RWPE2 (cell line): Measurements from ENCODE around the gene SLC9A4.

Experiments used
- ATAC-seq: fragments of 200-7000 bp; cut with Tn5 transposase; 3 replicates; pipeline ENCODE4 v1.9.1; 2021; ENCODE audit warnings: low read depth
- DNase-seq: peaks from one replicate; pipeline ENCODE4 v3.0.0-alpha.2; 2020; ENCODE audit warnings: low spot score
- H3K27ac ChIP-seq: fragments of 450-650 bp; 2 replicates; pipeline ENCODE4 v1.5.1; 2017; ENCODE audit warnings: mild to moderate bottlenecking; ENCODE audit not compliant: poor library complexity, severe bottlenecking
- H3K27me3 ChIP-seq: fragments of 250-450 bp; sonication (Bioruptor Pico); 2 replicates; pipeline ENCODE4 v1.5.1; 2021; ENCODE audit warnings: mild to moderate bottlenecking, moderate library complexity; ENCODE audit not compliant: insufficient read depth, poor library complexity, severe bottlenecking
- H3K36me3 ChIP-seq: fragments of 250-450 bp; sonication (Bioruptor Pico); 2 replicates; pipeline ENCODE4 v1.5.1; 2020; ENCODE audit warnings: low read depth, mild to moderate bottlenecking, moderate library complexity
- H3K4me1 ChIP-seq: fragments of 250-450 bp; sonication (Bioruptor Pico); 2 replicates; pipeline ENCODE4 v1.5.1; 2021; ENCODE audit warnings: mild to moderate bottlenecking, moderate library complexity; ENCODE audit not compliant: insufficient read depth, poor library complexity, severe bottlenecking
- H3K4me3 ChIP-seq: fragments of 250-450 bp; sonication (Bioruptor Pico); 2 replicates; pipeline ENCODE4 v1.5.1; 2021; ENCODE audit warnings: mild to moderate bottlenecking, moderate library complexity; ENCODE audit not compliant: severe bottlenecking
- H3K9me3 ChIP-seq: fragments of 250-450 bp; sonication (Bioruptor Pico); 2 replicates; pipeline ENCODE4 v1.5.1; 2021; ENCODE audit warnings: mild to moderate bottlenecking, moderate library complexity; ENCODE audit not compliant: severe bottlenecking
- CTCF ChIP-seq: fragments of 450-650 bp; IDR thresholded peaks from one replicate; pipeline ENCODE4 v1.5.1; 2017; ENCODE audit warnings: mild to moderate bottlenecking, moderate library complexity; ENCODE audit not compliant: poor library complexity, severe bottlenecking

The SLC9A4 gene

DNA sequence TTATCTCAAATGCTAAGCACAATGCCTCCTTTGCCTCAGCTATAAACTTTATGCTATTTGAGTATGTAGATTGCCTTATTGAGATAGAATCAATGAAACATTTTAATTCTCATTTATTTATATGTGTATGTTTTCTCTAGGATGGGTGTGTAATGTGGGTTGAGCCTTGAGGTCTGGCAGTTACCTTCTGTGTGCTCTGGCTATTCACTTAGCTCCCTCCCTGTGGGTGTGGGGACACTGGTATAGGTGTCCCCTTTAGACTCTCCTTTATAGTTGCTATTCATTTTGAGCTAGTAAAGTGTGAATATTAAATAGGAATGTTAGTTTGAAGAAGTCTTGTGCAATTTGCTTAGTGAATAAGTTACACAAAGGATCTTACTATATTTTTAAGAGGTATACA lies 1.8 kb downstream of the SLC9A4 start:
- no peak for DNase-seq
- Histone ChIP-seq H3K4me3 (no peak overlapping the region), H3K4me1 (no peaks in the 10 kb centered on the region), H3K27ac (no peak overlapping the region), H3K9me3 (no peaks in the 10 kb centered on the region), H3K27me3 (peaks cover 5% of the 10 kb centered on the region), H3K36me3 (no peaks in the 10 kb centered on the region)
- ATAC-seq: no peak
- no peak for TF ChIP-seq CTCF

GRCh38 chr2:102478686-102479470 lies 5.9 kb downstream of the SLC9A4 start:
- TF ChIP-seq CTCF: no peak
- no peak for ATAC-seq
- H3K36me3 ChIP-seq: no peaks in the 10 kb centered on the region
- DNase-seq: no peak
- no peaks in the 10 kb centered on the region for H3K4me1 ChIP-seq
- H3K27me3 ChIP-seq: peaks cover 5% of the 10 kb centered on the region
- H3K27ac ChIP-seq: no peak overlapping the region
- H3K9me3 ChIP-seq: no peaks in the 10 kb centered on the region
- no peak overlapping the region for H3K4me3 ChIP-seq

DNA sequence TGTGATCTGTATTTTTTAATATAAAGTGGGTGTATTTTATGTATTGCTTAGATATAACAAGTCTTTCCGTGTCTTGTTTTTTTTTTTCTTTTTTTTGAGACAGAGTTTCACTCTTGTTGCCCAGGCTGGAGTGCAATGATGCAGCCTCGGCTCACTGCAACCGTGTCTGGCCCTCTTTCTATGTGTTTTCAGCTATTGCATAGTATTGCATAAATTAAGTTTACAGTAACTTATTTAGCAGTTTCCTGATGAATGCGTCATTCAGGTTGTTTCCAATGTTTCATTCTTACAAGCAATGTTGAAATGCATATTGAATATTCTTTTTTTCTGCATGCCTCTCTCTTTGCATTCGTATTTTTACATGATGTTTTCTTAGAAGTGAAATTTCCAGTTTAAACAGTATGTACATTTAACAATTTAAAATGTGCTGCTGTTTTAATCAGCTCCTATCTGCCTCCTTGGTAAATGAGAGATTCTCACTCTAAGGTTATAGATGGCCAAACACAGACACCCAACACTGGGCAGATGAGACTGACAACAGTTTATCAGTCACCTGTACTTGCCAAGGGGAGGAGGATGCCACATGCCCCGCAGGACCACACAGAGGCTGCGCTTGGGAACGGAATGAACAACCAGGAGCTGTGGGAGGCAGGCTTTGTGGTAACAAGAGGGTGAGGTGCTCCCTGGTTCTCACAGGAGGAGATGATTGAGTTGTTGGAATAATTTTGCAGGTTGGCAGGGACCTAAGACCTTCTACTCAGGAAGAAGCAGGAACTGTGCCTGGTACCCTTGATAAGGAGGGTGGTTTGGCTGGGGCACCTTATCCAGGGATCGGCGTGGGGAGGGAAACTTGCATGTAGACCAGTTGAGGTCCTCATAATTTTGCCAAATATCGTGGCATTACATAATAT lies 7.5 kb downstream of the SLC9A4 start:
- DNase-seq (no peak), ATAC-seq (no peak)
- Histone ChIP-seq H3K27ac (no peak overlapping the region), H3K27me3 (no peaks in the 10 kb centered on the region), H3K4me1 (no peaks in the 10 kb centered on the region), H3K9me3 (no peaks in the 10 kb centered on the region), H3K4me3 (no peak overlapping the region), H3K36me3 (no peaks in the 10 kb centered on the region)
- TF ChIP-seq CTCF: no peak

DNA sequence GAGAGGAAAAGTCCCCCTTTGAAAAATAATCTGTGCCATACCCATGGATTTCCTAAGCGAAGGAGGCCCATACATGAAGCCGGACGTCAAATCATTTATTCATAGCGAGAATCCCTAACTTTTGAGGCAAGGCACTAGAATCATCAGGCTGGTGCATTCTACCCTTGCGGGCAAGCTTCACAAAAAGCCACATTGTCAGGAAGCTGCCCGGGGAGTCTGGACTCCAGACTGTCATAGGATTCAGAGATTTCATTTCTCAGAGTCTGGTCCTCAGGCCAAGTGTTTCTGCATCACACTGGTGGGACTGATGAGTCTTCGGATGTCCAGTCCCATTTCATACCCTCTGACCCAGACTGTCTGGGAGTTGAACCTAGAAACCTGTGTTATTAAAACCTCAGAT lies 8.9 kb downstream of the SLC9A4 start:
- Histone ChIP-seq H3K4me1 (no peaks in the 10 kb centered on the region), H3K4me3 (no peak overlapping the region), H3K27ac (no peak overlapping the region), H3K9me3 (no peaks in the 10 kb centered on the region), H3K27me3 (no peaks in the 10 kb centered on the region), H3K36me3 (no peaks in the 10 kb centered on the region)
- DNase-seq (no peak), ATAC-seq (no peak)
- no peak for TF ChIP-seq CTCF
